Measurements from ENCODE around the gene MYO1B.

Gene MYO1B

GRCh38 chr2:191321861-191322662 is 76.9 kb downstream of the MYO1B start:
- DNase-seq (ENCODE audit: low read depth in 3 of 3) = no peak

DNA sequence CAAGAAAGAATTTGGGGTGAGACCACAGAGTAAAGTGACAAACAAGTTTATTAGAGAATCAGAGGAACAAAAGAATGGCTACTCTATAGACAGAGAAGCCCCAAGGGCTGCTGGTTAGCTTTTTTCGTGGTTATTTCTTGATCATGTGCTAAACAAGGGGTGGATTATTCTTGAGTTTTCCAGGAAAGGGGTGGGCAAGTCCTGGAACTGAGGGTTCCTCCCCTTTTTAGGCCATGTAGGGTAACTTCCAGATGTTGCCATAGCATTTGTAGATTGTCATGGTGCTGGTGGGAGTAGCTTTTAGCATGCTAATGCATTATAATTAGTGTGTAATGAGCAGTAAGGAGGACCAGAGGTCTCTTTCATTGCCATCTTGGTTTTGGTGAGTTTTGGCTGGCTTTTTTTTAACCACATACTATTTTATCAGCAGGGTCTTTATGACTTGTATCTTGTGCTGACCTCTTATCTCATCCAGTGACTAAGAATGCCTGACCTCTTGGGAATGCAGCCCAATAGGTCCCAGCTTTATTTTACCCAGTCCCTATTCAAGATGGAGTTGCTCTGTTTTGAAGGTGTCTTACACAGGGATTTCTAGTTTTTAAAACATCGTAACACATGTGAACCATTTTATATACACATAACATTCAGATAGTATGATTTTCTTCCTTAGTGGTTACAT is 77.8 kb downstream of the MYO1B start:
- DNase-seq (ENCODE audit: low read depth in 3 of 3) = no peak

DNA sequence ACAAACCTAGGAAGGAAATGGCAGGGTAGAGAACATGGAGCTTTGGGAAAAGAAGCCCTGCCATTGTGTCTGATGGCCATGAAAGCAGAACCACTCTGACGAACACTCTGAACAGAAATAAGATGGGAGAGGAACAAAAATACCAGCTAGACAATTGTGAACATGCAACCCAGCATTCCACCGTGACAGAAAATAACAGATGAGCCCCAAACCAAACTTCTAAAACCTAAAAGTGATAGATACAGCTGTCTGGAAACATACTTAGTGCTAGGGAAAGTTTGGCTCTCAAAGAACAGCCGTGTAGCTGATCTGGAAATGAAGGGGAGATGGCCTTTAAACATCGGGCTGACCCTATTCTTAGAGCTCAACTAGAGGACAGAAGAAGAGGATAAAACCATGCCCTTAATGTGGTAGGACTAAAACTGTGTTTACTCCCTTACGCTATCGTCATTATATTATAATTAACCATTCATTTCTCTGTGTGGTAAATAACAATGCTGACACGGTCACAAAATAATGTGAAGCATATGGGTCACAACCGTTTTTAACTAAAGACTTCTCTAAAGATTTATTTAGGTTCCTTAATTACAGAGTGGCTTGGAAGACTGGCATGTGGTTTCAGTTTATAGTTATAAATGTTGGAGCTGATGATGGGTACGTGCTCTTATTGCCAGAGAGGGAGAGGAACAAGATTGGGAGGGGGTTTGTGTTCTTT is 80.6 kb downstream of the MYO1B start:
- DNase-seq (ENCODE audit: low read depth in 3 of 3) = no peak

GRCh38 chr2:191327484-191327883 is 82.3 kb downstream of the MYO1B start:
- DNase-seq (ENCODE audit: low read depth in 3 of 3) = no peak

DNA sequence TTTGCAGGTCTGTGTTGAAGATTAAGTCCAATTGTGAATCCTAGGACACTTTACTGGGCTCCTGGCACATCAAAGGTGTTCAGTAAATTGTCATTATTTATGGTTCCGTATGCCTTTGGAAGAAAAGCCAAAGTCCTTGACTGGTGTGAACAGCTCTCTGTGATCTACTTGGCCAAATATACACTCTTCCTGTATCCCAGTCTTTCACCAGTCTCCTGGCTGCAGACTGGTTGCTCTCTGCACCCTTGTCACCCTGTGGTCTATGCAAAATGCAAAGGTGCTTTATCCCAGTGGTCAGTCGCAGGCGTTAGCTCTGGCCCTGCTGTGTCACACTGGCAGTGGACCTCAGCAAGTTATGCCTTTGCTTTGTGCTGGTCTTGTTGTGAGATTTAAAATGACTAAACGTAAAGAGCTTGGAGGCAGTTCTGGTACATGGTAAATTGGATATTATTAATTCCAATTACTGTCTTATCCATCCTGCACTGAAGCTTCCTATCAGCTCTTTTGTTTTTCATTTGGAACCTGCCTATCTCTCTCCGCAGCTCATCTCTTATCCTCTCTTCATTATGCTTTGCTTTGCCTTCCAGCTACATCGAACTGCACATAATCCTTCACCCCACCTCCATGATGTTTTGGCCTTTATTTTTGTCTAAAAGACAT is 83.1 kb downstream of the MYO1B start:
- DNase-seq (ENCODE audit: low read depth in 3 of 3) = no peak

- DNase-seq (ENCODE audit: low read depth in 3 of 3) = no peak
Measured at GRCh38 chr2:191329841-191330240, 84.6 kb downstream of the MYO1B start.

GRCh38 chr2:191333911-191334357 is 88.7 kb downstream of the MYO1B start:
- DNase-seq (ENCODE audit: low read depth in 3 of 3) = no peak

GRCh38 chr2:191335875-191336464 is 90.8 kb downstream of the MYO1B start:
- DNase-seq (ENCODE audit: low read depth in 3 of 3) = no peak

GRCh38 chr2:191341436-191341835 is 96.2 kb downstream of the MYO1B start:
- DNase-seq (ENCODE audit: low read depth in 3 of 3) = no peak

GRCh38 chr2:191343796-191344338 is 98.7 kb downstream of the MYO1B start:
- no peak for DNase-seq (ENCODE audit: low read depth in 3 of 3)

- no peak for DNase-seq (ENCODE audit: low read depth in 3 of 3)
Measured at GRCh38 chr2:191345788-191346187, 100.6 kb downstream of the MYO1B start.

GRCh38 chr2:191347154-191347553 is 102.0 kb downstream of the MYO1B start:
- DNase-seq (ENCODE audit: low read depth in 3 of 3) = no peak

GRCh38 chr2:191347881-191348280 is 102.7 kb downstream of the MYO1B start:
- DNase-seq (ENCODE audit: low read depth in 3 of 3) = no peak

- DNase-seq (ENCODE audit: low read depth in 3 of 3) = no peak
Measured at GRCh38 chr2:191349990-191350389, 104.8 kb downstream of the MYO1B start.

GRCh38 chr2:191350826-191351225 is 105.6 kb downstream of the MYO1B start:
- DNase-seq (ENCODE audit: low read depth in 3 of 3) = no peak

DNA sequence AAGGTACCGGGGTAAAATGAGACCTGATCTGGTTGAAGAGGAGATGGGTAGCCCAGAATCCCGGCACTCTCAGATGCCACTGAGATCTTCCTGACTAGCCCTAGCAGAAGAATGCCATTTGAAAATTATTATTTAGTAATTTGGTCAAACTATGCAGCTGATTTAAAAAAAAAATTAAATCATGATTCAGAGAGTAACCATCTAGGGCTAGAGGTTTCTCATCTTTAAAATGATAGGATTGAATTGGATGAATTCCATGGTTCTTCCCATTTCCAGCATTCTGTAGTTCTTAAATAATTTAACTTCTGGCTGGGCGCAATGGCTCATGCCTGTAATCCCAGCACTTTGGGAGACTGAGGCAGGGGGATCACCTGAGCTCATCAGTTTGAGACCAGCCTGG is 106.1 kb downstream of the MYO1B start:
- DNase-seq (ENCODE audit: low read depth in 3 of 3) = no peak

GRCh38 chr2:191351921-191352320 is 106.7 kb downstream of the MYO1B start:
- DNase-seq (ENCODE audit: low read depth in 3 of 3) = no peak

- no peak for DNase-seq (ENCODE audit: low read depth in 3 of 3)
Measured at GRCh38 chr2:191352536-191352935, 107.3 kb downstream of the MYO1B start.

DNA sequence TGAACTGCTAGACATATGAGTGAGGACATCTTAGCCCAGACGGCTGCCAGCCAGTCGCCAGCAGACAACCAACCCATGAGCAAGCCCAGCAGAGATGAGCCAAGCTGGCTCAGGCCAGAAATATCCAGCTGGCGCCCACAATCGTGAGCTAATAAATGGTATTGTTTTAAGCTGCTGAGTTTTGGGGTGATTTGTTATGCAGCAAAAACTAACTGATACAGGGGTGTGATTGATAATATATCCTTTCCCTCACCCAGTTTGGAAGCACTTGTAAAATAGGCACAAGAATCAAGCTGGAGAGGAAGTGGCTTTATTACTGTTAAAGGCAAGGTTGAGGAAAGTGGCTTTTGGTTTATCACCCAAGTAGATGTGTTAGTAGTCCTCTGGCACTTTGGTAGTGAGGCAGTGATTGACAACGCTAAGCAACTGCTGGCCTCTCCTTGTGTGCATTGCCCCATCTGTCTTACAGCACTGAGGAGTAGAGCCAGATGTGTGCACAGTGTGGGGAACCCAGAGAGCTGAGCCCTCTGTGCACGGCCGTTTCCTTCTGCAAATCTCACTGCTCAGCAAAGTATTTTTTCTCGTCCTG is 110.1 kb downstream of the MYO1B start:
- no peak for DNase-seq (ENCODE audit: low read depth in 3 of 3)

DNA sequence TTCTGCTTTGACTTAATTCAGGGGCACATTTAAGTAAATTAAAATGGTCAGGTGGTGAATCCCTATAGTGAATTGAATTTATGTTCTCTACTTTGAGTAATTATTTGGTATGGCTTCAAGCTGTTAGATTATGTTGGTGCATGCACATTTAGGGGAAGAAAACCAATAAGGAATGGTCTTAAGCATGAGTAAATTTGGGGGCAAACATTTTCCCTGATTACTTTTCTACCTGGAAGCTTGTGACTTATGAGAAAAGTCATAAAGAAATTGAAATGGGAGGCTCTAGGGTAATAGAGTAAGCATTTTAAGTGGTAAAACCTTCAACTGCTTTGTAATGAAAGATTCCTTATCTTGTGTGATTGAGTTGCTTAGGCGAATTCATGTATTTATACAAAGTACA is 112.5 kb downstream of the MYO1B start:
- DNase-seq (ENCODE audit: low read depth in 3 of 3) = no peak

Data from stimulated activated CD4-positive, alpha-beta T cell treated with anti-CD3 and anti-CD28 coated beads, TNF-alpha, amount 100 ng/mL, for 24 hours (primary cell).